Lower lobe of right lung (tissue), 2 donors: ENCODE data around the gene AFF3. TPM values are rescaled to one million over a fixed set of nuclear protein-coding genes. Genes with fewer than 3 reads are reported as not detected.
"Not testable (repeated sequence)": the region's sequence is repeated elsewhere in the genome, so short reads cannot be mapped to it uniquely, and the experiment has no call there.

ENCODE experiments used
- ATAC-seq, 2 donors: fragments of 200-7000 bp; cut with Tn5 transposase; one replicate each; pipeline ENCODE4 v1.9.1; 2020 to 2022; ENCODE audit warnings: mild to moderate bottlenecking in 2 of 2, moderate library complexity in 2 of 2
- DNase-seq: peaks from one replicate; pipeline ENCODE4 v3.0.0-alpha.2; 2020
- H3K27ac ChIP-seq: fragments of 200-600 bp; one replicate; pipeline ENCODE4 v1.8.0; 2022
- H3K27me3 ChIP-seq: fragments of 200-600 bp; one replicate; pipeline ENCODE4 v1.8.0; 2022; ENCODE audit warnings: low read depth
- H3K36me3 ChIP-seq: fragments of 200-600 bp; one replicate; pipeline ENCODE4 v1.8.0; 2022; ENCODE audit warnings: mild to moderate bottlenecking
- H3K4me1 ChIP-seq: fragments of 200-600 bp; one replicate; pipeline ENCODE4 v1.8.0; 2022
- H3K4me3 ChIP-seq: fragments of 200-600 bp; one replicate; pipeline ENCODE4 v1.8.0; 2022; ENCODE audit warnings: mild to moderate bottlenecking
- H3K9me3 ChIP-seq: fragments of 200-600 bp; one replicate; pipeline ENCODE4 v1.8.0; 2022
- intact Hi-C: fragments of 100-400 bp; cut with DNase I; formaldehyde crosslinking; loops from one replicate; pipeline ENCODE4 v1.11.0; 2022
- total RNA-seq: library from RNA; stranded (reverse); fragmentation: NEBNext Ultra II Directional; extraction: Animal tissue kit (Norgen Biotek cat#: 25700); gene quantifications from one replicate; pipeline ENCODE4 v1.2.1, GENCODE V29; 2021
- TF ChIP-seq, protein P1 (sequence below): fragments of 200-600 bp; IDR thresholded peaks from one replicate; pipeline ENCODE4 v1.8.0; 2022; ENCODE audit warnings: antibody characterized with exemption, mild to moderate bottlenecking
- donor health status: DM: no; HTN: yes; CAD: no; lungs with severe emphysema.

Gene AFF3
- total RNA-seq, 1 donor from 2014 or later: 57.3 TPM

DNA sequence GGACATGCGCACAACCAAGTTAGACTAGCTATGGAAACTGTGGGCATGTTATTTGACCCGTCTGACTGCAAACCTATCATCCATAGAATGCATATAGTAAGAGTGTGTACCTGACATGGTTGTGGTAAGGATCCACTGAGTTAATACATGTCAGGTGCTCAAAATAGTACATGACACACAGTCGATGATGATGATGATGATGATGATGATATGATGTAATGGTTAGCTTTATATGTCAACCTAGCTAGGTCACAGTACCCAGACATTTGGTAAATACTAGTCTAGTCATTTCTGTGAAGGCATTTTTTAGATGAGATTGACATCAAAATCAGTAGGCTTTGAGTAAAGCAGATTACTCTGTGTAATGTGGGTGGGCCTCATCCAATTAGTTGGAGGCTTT lies 204.1 kb downstream of the AFF3 start:
- TF ChIP-seq, protein P1, sequence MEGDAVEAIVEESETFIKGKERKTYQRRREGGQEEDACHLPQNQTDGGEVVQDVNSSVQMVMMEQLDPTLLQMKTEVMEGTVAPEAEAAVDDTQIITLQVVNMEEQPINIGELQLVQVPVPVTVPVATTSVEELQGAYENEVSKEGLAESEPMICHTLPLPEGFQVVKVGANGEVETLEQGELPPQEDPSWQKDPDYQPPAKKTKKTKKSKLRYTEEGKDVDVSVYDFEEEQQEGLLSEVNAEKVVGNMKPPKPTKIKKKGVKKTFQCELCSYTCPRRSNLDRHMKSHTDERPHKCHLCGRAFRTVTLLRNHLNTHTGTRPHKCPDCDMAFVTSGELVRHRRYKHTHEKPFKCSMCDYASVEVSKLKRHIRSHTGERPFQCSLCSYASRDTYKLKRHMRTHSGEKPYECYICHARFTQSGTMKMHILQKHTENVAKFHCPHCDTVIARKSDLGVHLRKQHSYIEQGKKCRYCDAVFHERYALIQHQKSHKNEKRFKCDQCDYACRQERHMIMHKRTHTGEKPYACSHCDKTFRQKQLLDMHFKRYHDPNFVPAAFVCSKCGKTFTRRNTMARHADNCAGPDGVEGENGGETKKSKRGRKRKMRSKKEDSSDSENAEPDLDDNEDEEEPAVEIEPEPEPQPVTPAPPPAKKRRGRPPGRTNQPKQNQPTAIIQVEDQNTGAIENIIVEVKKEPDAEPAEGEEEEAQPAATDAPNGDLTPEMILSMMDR: no peak
- Histone ChIP-seq H3K27ac (no peak overlapping the region), H3K27me3 (no peaks in the 10 kb centered on the region), H3K36me3 (no peaks in the 10 kb centered on the region), H3K9me3 (no peaks in the 10 kb centered on the region), H3K4me1 (no peaks in the 10 kb centered on the region), H3K4me3 (no peak overlapping the region)
- no peak for DNase-seq
- intact Hi-C loops: no loop called here
- no peak for ATAC-seq

DNA sequence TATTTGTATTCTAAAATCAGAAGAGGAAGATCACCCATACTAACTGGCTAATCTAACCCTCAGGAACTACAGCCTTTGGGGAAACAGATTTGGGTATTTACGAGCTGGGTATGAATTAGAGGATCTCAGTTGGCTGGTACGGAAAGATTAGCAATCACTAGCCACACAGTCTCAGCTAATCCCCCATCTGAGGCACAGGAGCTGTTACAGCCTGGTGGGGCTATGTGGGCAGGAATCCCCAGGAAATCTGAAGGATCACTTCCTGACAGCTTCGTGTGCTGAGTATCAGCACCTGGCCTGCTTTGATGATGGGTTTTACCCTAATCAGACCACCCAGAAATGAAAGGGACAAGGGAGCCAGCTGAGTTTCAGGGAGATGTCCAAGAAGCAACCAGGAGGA lies 206.3 kb downstream of the AFF3 start:
- DNase-seq: no peak
- Histone ChIP-seq H3K27me3 (no peaks in the 10 kb centered on the region), H3K4me1 (no peaks in the 10 kb centered on the region), H3K36me3 (no peaks in the 10 kb centered on the region), H3K9me3 (no peaks in the 10 kb centered on the region), H3K4me3 (no peak overlapping the region), H3K27ac (no peak overlapping the region)
- intact Hi-C loops: no loop called here
- no peak for ATAC-seq
- TF ChIP-seq, protein P1: no peak

- TF ChIP-seq, protein P1: no peak
- DNase-seq (no peak), ATAC-seq (no peak)
- intact Hi-C loops: no loop called here
- Histone ChIP-seq H3K27me3 (no peaks in the 10 kb centered on the region), H3K27ac (no peak overlapping the region), H3K9me3 (no peaks in the 10 kb centered on the region), H3K4me1 (no peaks in the 10 kb centered on the region), H3K4me3 (no peak overlapping the region), H3K36me3 (no peaks in the 10 kb centered on the region)
Measured at GRCh38 chr2:99935662-99936061, 206.7 kb downstream of the AFF3 start.

GRCh38 chr2:99933894-99934650 lies 208.3 kb downstream of the AFF3 start:
- TF ChIP-seq, protein P1: no peak
- no peak for DNase-seq
- Histone ChIP-seq H3K4me3 (no peak overlapping the region), H3K36me3 (no peaks in the 10 kb centered on the region), H3K27ac (no peak overlapping the region), H3K27me3 (no peaks in the 10 kb centered on the region), H3K9me3 (no peaks in the 10 kb centered on the region), H3K4me1 (no peaks in the 10 kb centered on the region)
- intact Hi-C loops: no loop called here
- no peak for ATAC-seq

DNA sequence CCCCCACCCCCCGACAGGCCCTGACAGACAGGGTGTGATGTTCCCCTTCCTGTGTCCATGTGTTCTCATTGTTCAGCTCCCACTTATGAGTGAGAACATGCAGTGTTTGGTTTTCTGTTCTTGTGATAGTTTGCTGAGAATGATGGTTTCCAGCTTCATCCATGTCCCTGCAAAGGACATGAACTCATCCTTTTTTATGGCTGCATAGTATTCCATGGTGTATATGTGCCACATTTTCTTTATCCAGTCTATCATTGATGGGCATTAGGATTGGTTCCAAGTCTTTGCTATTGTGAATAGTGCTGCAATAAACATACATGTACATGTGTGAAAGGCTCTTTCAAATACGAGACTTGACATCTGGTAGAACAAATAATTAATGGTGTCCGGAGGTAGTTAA lies 208.9 kb downstream of the AFF3 start:
- H3K4me1 ChIP-seq, DNase-seq, ATAC-seq, H3K36me3 ChIP-seq, H3K9me3 ChIP-seq, H3K27me3 ChIP-seq, H3K27ac ChIP-seq, H3K4me3 ChIP-seq, intact Hi-C loops: not testable (repeated sequence)

- DNase-seq (no peak), ATAC-seq (no peak)
- intact Hi-C loops: no loop called here
- no peak overlapping the region for H3K4me3 ChIP-seq
- H3K27me3 ChIP-seq: no peaks in the 10 kb centered on the region
- no peaks in the 10 kb centered on the region for H3K9me3 ChIP-seq
- H3K27ac ChIP-seq: no peak overlapping the region
- H3K4me1 ChIP-seq: no peaks in the 10 kb centered on the region
- no peaks in the 10 kb centered on the region for H3K36me3 ChIP-seq
- TF ChIP-seq, protein P1: no peak
Measured at GRCh38 chr2:99928470-99929053, 213.8 kb downstream of the AFF3 start.

- H3K9me3 ChIP-seq, H3K4me3 ChIP-seq, H3K27me3 ChIP-seq, intact Hi-C loops, DNase-seq, H3K36me3 ChIP-seq, H3K27ac ChIP-seq, ATAC-seq, H3K4me1 ChIP-seq: not testable (repeated sequence)
Measured at GRCh38 chr2:99927690-99928207, 214.6 kb downstream of the AFF3 start.
